ENCODE measurements around the gene SLC6A11. TPM values are rescaled to one million over a fixed set of nuclear protein-coding genes. Genes with fewer than 3 reads are reported as not detected.

Gene SLC6A11
- polyA plus RNA-seq, 2 of the 4 experiments (the other 2 are of a cell fraction), result 0.03 TPM

DNA sequence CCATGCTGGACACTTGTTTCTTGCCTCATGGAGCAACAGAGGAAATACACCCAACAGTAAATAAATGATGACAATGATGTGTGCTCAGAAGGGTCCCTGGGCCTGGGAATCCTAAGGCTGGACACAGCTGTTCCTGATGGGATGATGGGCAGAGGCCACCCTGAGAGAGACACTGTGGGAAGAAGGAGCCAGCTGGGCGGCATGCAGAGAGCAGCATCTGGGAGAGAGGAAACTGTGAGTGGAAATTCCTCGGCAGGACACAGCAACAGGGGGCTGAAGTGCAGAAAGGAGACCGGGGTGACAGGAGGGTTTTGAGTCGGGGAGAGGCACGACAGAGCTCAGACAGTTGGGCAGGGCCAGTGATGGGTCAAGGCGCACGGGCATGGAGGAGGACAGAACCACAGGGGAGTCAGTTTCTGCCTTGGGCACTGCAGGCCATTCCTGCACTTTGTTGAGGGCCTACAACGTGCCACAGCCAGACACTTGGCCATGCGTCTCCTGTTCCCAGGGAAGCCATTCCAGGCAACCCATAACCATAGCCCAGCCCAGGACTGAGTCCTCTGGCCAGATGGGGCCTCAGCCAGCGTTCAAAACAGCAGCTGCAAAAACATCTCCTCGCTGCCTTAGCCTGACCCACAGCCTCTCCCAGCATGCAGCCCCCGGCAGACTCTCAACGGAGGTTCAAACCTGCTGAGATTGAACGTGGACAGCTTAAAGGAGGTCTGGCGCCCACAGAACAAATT is 139.9 kb downstream of the SLC6A11 start:
- Histone ChIP-seq H3K4me3 (no peak overlapping the region), H3K4me1 (no peaks in the 10 kb centered on the region), H3K27ac (no peak overlapping the region), H3K9me3 (no peaks in the 10 kb centered on the region), H3K4me2 (no peak overlapping the region)
- POLR2A ChIA-PET, result no interaction called here
- ATAC-seq (no peak; a peak in 1 of 6 replicates), DNase-seq (ENCODE audit: low read depth in 1 of 2, low spot score in 1 of 2) (no peak), FAIRE-seq (no peak)
- TF ChIP-seq, protein P1, sequence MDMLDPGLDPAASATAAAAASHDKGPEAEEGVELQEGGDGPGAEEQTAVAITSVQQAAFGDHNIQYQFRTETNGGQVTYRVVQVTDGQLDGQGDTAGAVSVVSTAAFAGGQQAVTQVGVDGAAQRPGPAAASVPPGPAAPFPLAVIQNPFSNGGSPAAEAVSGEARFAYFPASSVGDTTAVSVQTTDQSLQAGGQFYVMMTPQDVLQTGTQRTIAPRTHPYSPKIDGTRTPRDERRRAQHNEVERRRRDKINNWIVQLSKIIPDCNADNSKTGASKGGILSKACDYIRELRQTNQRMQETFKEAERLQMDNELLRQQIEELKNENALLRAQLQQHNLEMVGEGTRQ (IDR thresholded peaks at IDR 0.05), result no peak
- TF ChIP-seq KDM5A (IDR thresholded peaks at IDR 0.05), result no peak
- TF ChIP-seq, protein P2, sequence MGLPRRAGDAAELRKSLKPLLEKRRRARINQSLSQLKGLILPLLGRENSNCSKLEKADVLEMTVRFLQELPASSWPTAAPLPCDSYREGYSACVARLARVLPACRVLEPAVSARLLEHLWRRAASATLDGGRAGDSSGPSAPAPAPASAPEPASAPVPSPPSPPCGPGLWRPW (IDR thresholded peaks at IDR 0.05), result no peak
- TF ChIP-seq BHLHE40 (IDR thresholded peaks at IDR 0.05; ENCODE audit: low read depth, low read length), result no peak
- TF ChIP-seq CHD2 (IDR thresholded peaks at IDR 0.05; ENCODE audit: low read length, partially characterized antibody), result no peak
- CTCF ChIA-PET, result interaction anchor here (1.3 to 11.6 kb wide), 5 partner anchors 11 to 197 kb away, joined by 5 to 148 read pairs (median 14); no protein-coding TSS in a partner anchor
- WGBS (ENCODE audit: missing lambda C conversion rate), result 47% methylated on average over 15 of the region's 15 CpGs

DNA sequence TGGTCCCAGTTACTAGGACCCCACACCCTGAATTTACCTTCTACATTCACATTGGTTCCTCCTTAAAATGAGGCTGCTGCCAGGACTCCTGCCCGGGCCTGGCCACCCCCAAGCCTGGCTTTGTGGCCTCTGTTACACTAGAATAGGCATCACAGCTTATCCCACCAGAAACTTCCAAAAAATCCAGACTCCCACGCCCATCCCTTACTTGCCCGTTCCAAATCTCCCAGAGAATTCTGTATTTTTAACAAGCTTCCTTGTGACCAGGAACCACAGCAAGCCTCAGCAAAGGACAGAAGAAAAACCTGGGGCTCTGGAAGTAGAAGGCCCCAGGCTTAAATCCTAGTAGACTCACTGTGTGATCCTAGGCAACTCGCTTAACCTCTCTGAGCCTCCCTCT is 140.5 kb downstream of the SLC6A11 start:
- ChIA-PET CTCF (interaction anchor here (1.3 to 11.6 kb wide), 4 partner anchors 12 to 198 kb away, joined by 5 to 148 read pairs (median 38); no protein-coding TSS in a partner anchor), POLR2A (no interaction called here)
- Histone ChIP-seq H3K4me2 (no peak overlapping the region), H3K4me1 (no peaks in the 10 kb centered on the region), H3K4me3 (no peak overlapping the region), H3K27ac (no peak overlapping the region), H3K9me3 (no peaks in the 10 kb centered on the region)
- WGBS (ENCODE audit: missing lambda C conversion rate), result 23% methylated on average over 4 of the region's 4 CpGs
- no peak for TF ChIP-seq JUNB (IDR thresholded peaks at IDR 0.05)
- no peak for TF ChIP-seq BHLHE40 (IDR thresholded peaks at IDR 0.05; ENCODE audit: low read depth, low read length)
- no peak for TF ChIP-seq HOXA7 (CRISPR knock-in tag; IDR thresholded peaks at IDR 0.05)
- ATAC-seq (no peak), DNase-seq (ENCODE audit: low read depth in 1 of 2, low spot score in 1 of 2) (no peak), FAIRE-seq (no peak)

DNA sequence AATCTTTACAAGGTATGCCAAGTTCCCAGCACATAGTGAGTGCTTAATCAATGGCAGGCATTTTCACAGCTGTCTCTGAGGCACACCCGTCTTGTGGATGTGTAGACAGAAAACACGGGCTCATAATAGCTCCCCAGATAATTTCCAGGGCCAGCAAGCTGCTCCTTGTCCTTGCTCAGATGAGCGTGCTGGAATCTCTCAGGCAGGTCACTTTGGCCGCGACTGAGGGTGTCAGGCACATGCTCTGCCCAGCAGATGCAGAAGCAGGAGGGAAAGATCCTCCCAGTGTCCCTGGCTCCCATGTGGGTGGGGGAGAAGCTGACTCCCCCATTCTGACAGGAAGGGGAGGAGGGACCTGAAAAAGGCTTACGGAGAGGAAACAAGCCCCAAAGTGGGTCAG is 141.0 kb downstream of the SLC6A11 start:
- 64% methylated on average over 6 of the region's 6 CpGs for WGBS (ENCODE audit: missing lambda C conversion rate)
- TF ChIP-seq, protein P3, sequence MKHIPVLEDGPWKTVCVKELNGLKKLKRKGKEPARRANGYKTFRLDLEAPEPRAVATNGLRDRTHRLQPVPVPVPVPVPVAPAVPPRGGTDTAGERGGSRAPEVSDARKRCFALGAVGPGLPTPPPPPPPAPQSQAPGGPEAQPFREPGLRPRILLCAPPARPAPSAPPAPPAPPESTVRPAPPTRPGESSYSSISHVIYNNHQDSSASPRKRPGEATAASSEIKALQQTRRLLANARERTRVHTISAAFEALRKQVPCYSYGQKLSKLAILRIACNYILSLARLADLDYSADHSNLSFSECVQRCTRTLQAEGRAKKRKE (CRISPR knock-in tag; IDR thresholded peaks at IDR 0.05; ENCODE audit: low read depth), result no peak
- no peak for TF ChIP-seq NPAS2 (CRISPR knock-in tag; IDR thresholded peaks at IDR 0.05; ENCODE audit: borderline replicate concordance)
- no peak for TF ChIP-seq HEYL (CRISPR knock-in tag; IDR thresholded peaks at IDR 0.05)
- no peak for TF ChIP-seq POLR2AphosphoS2 (conservative IDR thresholded peaks at IDR 0.05; ENCODE audit: low read length)
- TF ChIP-seq ZC3H11A (IDR thresholded peaks at IDR 0.05), result no peak
- no peak for TF ChIP-seq RCOR1 (IDR thresholded peaks at IDR 0.05; ENCODE audit: low read depth, low read length)
- TF ChIP-seq HDAC2 (IDR thresholded peaks at IDR 0.05), result no peak
- no peak for TF ChIP-seq GATA3 (IDR thresholded peaks at IDR 0.05; ENCODE audit: borderline replicate concordance)
- TF ChIP-seq, protein P4, sequence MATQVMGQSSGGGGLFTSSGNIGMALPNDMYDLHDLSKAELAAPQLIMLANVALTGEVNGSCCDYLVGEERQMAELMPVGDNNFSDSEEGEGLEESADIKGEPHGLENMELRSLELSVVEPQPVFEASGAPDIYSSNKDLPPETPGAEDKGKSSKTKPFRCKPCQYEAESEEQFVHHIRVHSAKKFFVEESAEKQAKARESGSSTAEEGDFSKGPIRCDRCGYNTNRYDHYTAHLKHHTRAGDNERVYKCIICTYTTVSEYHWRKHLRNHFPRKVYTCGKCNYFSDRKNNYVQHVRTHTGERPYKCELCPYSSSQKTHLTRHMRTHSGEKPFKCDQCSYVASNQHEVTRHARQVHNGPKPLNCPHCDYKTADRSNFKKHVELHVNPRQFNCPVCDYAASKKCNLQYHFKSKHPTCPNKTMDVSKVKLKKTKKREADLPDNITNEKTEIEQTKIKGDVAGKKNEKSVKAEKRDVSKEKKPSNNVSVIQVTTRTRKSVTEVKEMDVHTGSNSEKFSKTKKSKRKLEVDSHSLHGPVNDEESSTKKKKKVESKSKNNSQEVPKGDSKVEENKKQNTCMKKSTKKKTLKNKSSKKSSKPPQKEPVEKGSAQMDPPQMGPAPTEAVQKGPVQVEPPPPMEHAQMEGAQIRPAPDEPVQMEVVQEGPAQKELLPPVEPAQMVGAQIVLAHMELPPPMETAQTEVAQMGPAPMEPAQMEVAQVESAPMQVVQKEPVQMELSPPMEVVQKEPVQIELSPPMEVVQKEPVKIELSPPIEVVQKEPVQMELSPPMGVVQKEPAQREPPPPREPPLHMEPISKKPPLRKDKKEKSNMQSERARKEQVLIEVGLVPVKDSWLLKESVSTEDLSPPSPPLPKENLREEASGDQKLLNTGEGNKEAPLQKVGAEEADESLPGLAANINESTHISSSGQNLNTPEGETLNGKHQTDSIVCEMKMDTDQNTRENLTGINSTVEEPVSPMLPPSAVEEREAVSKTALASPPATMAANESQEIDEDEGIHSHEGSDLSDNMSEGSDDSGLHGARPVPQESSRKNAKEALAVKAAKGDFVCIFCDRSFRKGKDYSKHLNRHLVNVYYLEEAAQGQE (IDR thresholded peaks at IDR 0.05), result no peak
- TF ChIP-seq MYC (IDR thresholded peaks at IDR 0.05; ENCODE audit: borderline replicate concordance, low read length), result no peak
- TF ChIP-seq ZSCAN20 (CRISPR knock-in tag; IDR thresholded peaks at IDR 0.05), result no peak
- TF ChIP-seq, protein P5, sequence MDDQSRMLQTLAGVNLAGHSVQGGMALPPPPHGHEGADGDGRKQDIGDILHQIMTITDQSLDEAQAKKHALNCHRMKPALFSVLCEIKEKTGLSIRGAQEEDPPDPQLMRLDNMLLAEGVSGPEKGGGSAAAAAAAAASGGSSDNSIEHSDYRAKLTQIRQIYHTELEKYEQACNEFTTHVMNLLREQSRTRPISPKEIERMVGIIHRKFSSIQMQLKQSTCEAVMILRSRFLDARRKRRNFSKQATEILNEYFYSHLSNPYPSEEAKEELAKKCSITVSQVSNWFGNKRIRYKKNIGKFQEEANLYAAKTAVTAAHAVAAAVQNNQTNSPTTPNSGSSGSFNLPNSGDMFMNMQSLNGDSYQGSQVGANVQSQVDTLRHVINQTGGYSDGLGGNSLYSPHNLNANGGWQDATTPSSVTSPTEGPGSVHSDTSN (IDR thresholded peaks at IDR 0.05), result no peak
- TF ChIP-seq PHF8 (IDR thresholded peaks at IDR 0.05; ENCODE audit: borderline replicate concordance, low read depth), result no peak
- TF ChIP-seq, protein P6, sequence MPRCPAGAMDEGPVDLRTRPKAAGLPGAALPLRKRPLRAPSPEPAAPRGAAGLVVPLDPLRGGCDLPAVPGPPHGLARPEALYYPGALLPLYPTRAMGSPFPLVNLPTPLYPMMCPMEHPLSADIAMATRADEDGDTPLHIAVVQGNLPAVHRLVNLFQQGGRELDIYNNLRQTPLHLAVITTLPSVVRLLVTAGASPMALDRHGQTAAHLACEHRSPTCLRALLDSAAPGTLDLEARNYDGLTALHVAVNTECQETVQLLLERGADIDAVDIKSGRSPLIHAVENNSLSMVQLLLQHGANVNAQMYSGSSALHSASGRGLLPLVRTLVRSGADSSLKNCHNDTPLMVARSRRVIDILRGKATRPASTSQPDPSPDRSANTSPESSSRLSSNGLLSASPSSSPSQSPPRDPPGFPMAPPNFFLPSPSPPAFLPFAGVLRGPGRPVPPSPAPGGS (IDR thresholded peaks at IDR 0.05), result no peak
- TF ChIP-seq JUN (IDR thresholded peaks at IDR 0.05), result no peak
- TF ChIP-seq RFX5 (IDR thresholded peaks at IDR 0.05), result no peak

More for the DNA sequence above, 141.0 kb downstream of the SLC6A11 start:
- Histone ChIP-seq H3K4me2 (no peak overlapping the region), H3K27ac (no peak overlapping the region), H3K4me3 (no peak overlapping the region), H3K9me3 (no peaks in the 10 kb centered on the region), H3K4me1 (no peaks in the 10 kb centered on the region)
- ATAC-seq, result no peak
- no peak for DNase-seq (ENCODE audit: low read depth in 1 of 2, low spot score in 1 of 2)
- FAIRE-seq, result no peak
- ChIA-PET CTCF (interaction anchor here (1.2 to 11.6 kb wide), 5 partner anchors 12 to 199 kb away, joined by 4 to 148 read pairs (median 6); no protein-coding TSS in a partner anchor), POLR2A (no interaction called here)
